Lung (tissue), 12 donors: ENCODE measurements around the gene NBEAL2. TPM values are rescaled to one million over a fixed set of nuclear protein-coding genes. Genes with fewer than 3 reads are reported as not detected.
A peak's percentile ranks its signal among the peaks of the same experiment; 100 is the strongest.

ENCODE experiments used
- ATAC-seq: fragments of 200-7000 bp; cut with Tn5 transposase; one replicate; pipeline ENCODE4 v1.9.1; 2020; ENCODE audit warnings: moderate number of reproducible peaks; ENCODE audit not compliant: insufficient read depth, low FRiP score
- DNase-seq, 3 donors: peaks; one replicate each; pipeline ENCODE4 v3.0.0-alpha.2; 2013 to 2017
- H3K27ac ChIP-seq, 2 donors: one replicate each; pipeline ENCODE4 v1.5.1; 2013; ENCODE audit warnings: mild to moderate bottlenecking in 2 of 2, moderate library complexity in 2 of 2, control low read depth in 1 of 2, inconsistent platforms in 1 of 2, low read depth in 1 of 2, low read length in 1 of 2
- H3K27me3 ChIP-seq, 3 donors: one replicate each; pipeline ENCODE4 v1.5.1; 2013; ENCODE audit warnings: low read length in 2 of 3; ENCODE audit not compliant: control insufficient read depth in 3 of 3, insufficient read depth in 3 of 3
- H3K36me3 ChIP-seq, 4 donors: one replicate each; pipeline ENCODE4 v1.5.1; 2013; ENCODE audit warnings: low read length in 4 of 4, mild to moderate bottlenecking in 1 of 4, moderate library complexity in 1 of 4; ENCODE audit not compliant: control insufficient read depth in 4 of 4, insufficient read depth in 4 of 4
- H3K4me1 ChIP-seq, 5 donors: one replicate each; pipeline ENCODE4 v1.5.1; 2013; ENCODE audit warnings: low read length in 5 of 5, mild to moderate bottlenecking in 2 of 5, moderate library complexity in 1 of 5; ENCODE audit not compliant: control insufficient read depth in 5 of 5, insufficient read depth in 5 of 5
- H3K4me3 ChIP-seq: one replicate; pipeline ENCODE4 v1.5.1; 2013; ENCODE audit warnings: mild to moderate bottlenecking, control low read depth, moderate library complexity
- H3K9ac ChIP-seq, 2 donors: one replicate each; pipeline ENCODE4 v1.5.1; 2013; ENCODE audit warnings: low read length in 2 of 2, control low read depth in 1 of 2; ENCODE audit not compliant: insufficient read depth in 1 of 2
- H3K9me3 ChIP-seq, 4 donors: one replicate each; pipeline ENCODE4 v1.5.1; 2013; ENCODE audit warnings: low read length in 3 of 4, mild to moderate bottlenecking in 1 of 4, moderate library complexity in 1 of 4; ENCODE audit not compliant: control insufficient read depth in 4 of 4, insufficient read depth in 3 of 4
- CTCF ChIP-seq: IDR thresholded peaks from 2 replicates; pipeline ENCODE4 v1.5.1; 2012; ENCODE audit warnings: mild to moderate bottlenecking; ENCODE audit errors: control extremely low read depth, extremely low read depth
- WGBS, 2 donors: extraction: QIAGEN DNeasy Blood & Tissue Kit; methylation state at CpG; one replicate each; pipeline ENCODE4 v1.1.7; 2013; 5-methylcytosine and 5-hydroxymethylcytosine counted together
- polyA plus RNA-seq, 2 donors: library from polyadenylated mRNA; stranded (reverse); fragments of 200-250 nt; gene quantifications; one replicate each; pipeline ENCODE4 v1.2.1, GENCODE V29; 2013
- total RNA-seq, 2 donors: library from RNA; depleted of rRNA in 1 of 2; stranded (reverse); fragments of >200 nt in 1 of 2; gene quantifications; one replicate each; pipeline ENCODE4 v1.2.1, GENCODE V29; 2014 to 2021
- donor health status: control.
- donor health status: control.
- donor health status: Bipolar disorder and iron deficiency.
- donor health status: healthy.
- donor health status: DM: yes; HTN: yes; CAD: no.

Gene NBEAL2
- total and polyA plus RNA-seq, 4 donors: 64.4 to 191 (median 136) TPM

- peaks cover 0 to 3% (median 0%) of the 10 kb centered on the region in 4 donors for H3K36me3 ChIP-seq
- H3K4me3 ChIP-seq: peak overlapping the region; percentile 87
- 2% methylated on average over 21 to 36 of the region's 40 CpGs for WGBS, 2 donors
- H3K27me3 ChIP-seq: no peaks in the 10 kb centered on the region
- ATAC-seq: no peak
- TF ChIP-seq CTCF: no peak
- no peak for DNase-seq
- peak overlapping the region; percentile 80 to 92 for H3K27ac ChIP-seq
- H3K9ac ChIP-seq: no peak overlapping the region
- no peaks in the 10 kb centered on the region for H3K9me3 ChIP-seq
- peaks cover 0 to 33% (median 16%) of the 10 kb centered on the region in 5 donors for H3K4me1 ChIP-seq
Measured at GRCh38 chr3:46979958-46980497, 562 bp downstream of the NBEAL2 start.

- H3K9ac ChIP-seq: no peak overlapping the region
- ATAC-seq: no peak
- peak overlapping the region; percentile 47 to 71 for H3K27ac ChIP-seq
Measured at GRCh38 chr3:46981932-46982471, 2.5 kb downstream of the NBEAL2 start.

GRCh38 chr3:46982546-46982945, 3.1 kb downstream of the NBEAL2 start:
- no peaks in the 10 kb centered on the region for H3K27me3 ChIP-seq
- H3K36me3 ChIP-seq: no peaks in the 10 kb centered on the region
- H3K4me3 ChIP-seq: no peak overlapping the region
- no peak for TF ChIP-seq CTCF
- WGBS, 2 donors: 80 to 89% methylated on average over 2 of the region's 2 CpGs
- ATAC-seq: no peak
- no peak overlapping the region for H3K9ac ChIP-seq
- H3K27ac ChIP-seq: peak overlapping the region in 1 of 2 donors; percentile 21
- DNase-seq: no peak
- no peaks in the 10 kb centered on the region for H3K9me3 ChIP-seq
- peaks cover 0 to 55% (median 21%) of the 10 kb centered on the region in 5 donors for H3K4me1 ChIP-seq

More at GRCh38 chr3:46981932-46982471, 2.5 kb downstream of the NBEAL2 start:
- no peaks in the 10 kb centered on the region for H3K9me3 ChIP-seq
- H3K36me3 ChIP-seq: no peaks in the 10 kb centered on the region
- WGBS, 2 donors: 8 to 14% methylated on average over 5 of the region's 5 CpGs
- TF ChIP-seq CTCF: no peak
- H3K4me1 ChIP-seq: peaks cover 0 to 52% (median 17%) of the 10 kb centered on the region in 5 donors
- DNase-seq: peak; percentile 61 to 81 (median 78)
- no peaks in the 10 kb centered on the region for H3K27me3 ChIP-seq
- no peak overlapping the region for H3K4me3 ChIP-seq
